NCI-H226 (cell line): ENCODE results near the gene CHAT.

Experiments used
- DNase-seq: peaks from one replicate; pipeline ENCODE4 v3.0.0-alpha.2; 2015

CHAT gene

GRCh38 chr10:49613882-49614241 is at the start of gene CHAT:
Gene CHAT (plus strand): TSS chr10:49614037. CDS start chr10:49614190, 153 bp downstream.
- no peak for DNase-seq

DNA sequence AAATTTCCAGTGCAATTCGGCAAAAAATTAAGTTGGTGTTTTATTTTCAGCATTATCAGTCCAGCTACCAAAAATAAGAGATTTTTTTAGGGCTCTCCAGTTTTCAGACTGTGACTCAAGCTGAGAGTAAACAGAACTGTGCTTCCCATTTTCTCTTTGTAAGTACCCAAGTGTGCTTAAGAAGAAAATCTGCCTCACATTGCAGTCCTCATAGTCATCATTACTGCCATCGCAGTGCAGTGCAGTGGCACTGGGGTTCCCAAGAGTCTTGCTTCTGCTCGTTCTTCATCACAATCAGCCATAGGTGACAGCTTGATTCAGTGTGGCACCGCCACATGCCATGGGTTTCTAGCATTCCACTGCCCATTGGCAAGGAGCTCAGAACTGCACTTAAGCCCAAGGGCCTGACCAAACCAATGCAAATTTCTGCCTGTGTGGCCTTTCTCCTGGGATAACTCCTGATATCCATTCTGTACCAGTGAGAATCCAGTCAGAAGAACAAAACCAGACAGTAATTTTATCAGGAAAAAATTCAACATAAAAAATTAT is 49.3 kb upstream of the CHAT start:
- DNase-seq, result no peak

DNA sequence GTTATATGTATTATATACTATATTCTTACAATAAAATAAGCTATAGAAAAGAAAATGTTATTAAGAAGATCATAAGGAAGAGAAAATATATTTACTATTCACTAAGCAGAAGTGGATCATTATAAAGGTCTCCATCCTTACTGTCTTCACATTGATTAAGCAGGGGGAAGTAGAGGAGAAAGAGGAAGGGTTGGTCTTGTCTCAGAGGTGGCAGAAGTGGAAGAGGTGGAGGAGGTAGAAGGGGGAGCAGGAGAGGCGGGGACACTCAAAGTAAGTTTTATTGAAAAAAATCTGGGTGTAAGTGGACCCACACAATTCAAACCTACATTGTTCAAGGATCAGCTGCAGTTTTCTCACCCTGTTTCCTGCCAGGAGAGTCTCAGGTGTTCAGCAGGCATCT is 46.0 kb upstream of the CHAT start:
- DNase-seq, result no peak

GRCh38 chr10:49568235-49568634 is 45.6 kb upstream of the CHAT start:
- DNase-seq, result peak; percentile 98

DNA sequence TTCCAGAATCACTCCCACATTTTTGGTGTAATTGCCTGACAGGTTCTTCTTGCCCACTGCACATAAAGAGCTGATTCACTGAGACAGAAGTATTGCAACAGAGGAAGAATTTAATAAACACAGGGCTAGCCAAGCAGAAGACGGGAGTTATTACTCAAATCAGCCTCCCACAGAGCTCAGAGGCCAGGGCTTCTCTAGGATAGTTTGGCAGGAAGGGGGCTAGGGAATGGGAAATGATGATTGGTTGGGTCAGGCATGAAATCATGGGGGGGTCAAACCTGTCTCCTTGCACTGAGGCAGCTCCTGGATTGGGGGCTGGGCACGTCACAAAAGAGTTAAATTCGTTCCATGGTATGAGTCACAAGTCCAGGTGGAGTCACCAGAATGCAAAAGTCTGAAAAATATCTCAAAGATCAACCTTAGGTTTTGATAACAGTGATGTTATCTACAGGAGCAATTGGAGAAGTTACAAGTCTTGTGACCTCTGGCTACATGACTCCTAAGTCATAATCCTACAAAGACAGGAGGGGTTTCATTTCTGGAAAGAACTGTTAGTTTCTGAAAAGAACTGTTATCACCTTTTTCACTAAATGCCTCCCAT is 44.7 kb upstream of the CHAT start:
- DNase-seq, result peak; percentile 94

DNA sequence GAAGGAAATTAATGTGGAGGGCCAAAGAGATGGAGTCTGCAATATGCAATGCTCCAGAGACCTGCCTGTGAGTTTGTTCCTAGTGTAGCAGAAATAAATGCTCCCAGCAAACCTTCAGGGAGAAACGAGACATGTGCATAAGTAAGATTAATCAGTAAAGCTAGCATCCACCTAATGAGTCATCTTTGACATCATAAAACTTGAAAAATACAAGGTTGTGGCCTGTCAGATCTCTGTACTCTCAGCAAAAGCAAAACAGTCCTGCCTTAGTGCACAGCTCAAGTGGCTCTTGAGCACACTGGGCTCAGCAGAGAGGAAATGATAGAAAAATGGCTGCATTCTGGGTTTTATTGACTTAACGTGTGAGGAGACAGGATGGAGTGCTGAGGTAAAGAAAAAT is 42.4 kb upstream of the CHAT start:
- peak; percentile 41 for DNase-seq

DNA sequence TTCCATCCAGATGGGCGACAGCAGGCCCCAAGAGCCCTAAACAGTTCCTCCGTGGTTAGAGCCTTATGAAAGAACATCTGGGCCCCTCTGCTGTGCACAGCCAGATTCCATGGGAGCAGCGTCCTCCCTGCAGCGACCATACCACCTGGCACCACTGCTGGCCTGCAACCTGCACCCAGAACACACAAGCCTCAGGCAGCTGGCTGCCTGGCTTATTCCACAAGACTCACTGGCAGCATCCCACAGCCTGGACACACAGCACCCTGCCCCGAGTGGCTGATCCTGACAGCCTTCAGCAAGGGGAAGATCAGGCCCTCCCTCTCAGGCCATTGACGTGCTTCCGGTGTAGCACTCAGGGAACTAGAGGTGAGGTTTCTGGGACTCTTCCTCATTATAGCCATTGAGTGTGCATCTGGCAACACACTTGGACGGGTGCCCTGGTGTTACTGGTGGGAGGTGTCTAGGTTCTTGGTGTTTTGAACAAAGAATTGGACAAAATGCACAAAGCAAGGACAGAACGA is 41.2 kb upstream of the CHAT start:
- DNase-seq, result no peak

GRCh38 chr10:49575489-49576072 is 38.3 kb upstream of the CHAT start:
- no peak for DNase-seq

DNA sequence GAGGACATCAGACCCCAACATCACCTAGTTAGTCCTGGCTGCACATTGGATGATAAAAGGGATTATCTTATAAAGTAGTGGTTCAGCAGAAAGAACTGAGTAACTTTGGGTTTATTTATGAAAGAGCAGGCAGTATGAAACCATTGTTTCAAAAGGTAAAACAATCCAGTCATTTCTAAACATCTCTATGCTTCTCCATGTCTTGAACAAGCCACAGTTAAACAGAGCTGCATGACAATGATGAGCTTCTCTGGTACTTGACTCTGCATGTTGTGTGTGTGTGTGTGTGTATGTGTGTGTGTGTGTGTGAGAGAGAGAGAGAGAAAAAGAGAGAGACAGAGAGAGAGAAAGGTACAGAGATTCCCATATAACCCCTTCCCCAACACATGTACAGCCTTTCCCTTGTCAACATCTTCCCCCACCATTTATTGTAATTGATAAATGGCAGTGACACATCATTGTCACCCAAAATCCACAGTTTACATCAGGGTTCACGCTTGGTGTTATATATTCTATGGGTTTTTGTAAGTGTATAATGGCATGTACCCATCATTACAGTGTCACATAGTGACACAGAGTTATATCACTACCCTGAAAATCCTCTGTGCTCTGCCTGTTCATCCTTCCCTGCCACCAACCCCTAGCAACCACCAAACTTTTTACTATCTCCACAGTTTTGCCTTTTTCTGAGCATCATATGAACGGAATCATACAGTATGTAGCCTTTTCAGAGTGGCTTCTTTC is 36.5 kb upstream of the CHAT start:
- no peak for DNase-seq

- no peak for DNase-seq
Measured at GRCh38 chr10:49578392-49578791, 35.4 kb upstream of the CHAT start.

- DNase-seq, result peak; percentile 45
Measured at GRCh38 chr10:49579621-49580020, 34.2 kb upstream of the CHAT start.

GRCh38 chr10:49585387-49585786 is 28.4 kb upstream of the CHAT start:
- DNase-seq, result peak; percentile 76

DNA sequence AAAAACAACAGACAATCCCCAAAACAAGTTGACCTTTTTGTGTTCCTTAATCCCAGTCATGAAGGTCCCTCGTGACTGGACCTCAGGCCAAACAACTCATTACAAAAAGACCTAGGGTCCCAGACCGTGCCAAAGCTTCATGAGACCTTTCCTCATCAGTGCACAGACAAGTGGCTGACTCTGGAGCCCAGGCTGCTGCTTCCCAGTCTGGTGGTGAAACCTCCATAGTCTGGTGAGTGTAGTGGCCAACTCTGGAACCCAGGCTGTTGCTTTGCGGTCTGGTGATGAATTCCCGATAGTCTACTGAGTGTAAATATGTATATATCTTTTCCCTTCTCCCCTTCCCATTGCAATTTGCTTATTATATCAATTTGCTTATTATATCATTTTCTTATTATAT is 25.9 kb upstream of the CHAT start:
- DNase-seq, result no peak

DNA sequence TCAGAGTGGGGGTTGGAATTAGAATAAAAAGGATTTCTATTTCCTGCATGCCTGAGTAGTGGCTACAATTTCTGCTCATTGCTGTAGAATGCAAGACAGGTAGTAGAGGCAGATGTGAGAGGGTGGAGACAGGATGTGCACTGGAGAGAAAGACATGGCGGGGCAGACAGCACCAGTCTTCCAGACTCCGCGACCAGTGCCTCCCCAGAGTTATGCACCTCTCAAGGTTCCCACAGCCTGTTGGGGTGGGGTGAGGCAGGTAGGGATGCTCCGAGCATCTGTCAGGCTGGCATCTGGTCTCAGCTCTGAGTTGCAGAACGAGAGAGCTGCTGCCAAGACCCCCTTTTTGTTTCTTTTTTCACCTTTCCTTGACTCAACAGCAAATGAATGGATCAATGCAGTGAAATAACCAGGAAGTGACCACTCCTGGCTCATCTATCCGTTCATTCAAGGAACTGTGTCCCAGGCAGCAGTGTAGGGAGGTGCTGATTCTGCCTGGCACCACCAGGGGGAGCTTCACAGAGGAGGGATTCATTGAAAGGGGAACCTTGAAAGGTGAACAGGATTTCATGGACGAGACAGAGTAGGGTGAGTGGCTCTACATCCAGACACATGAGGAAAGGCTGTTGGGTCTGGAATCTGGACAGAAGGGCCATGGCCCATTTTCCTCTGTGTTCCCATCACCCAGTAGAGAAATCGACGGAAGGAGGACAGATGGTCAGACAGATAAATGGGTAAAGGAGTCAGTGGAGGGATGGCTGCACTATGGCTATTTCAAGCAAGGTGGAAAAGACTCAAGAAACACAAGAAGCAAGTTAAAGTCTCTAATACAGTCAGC is 20.9 kb upstream of the CHAT start:
- peak; percentile 45 for DNase-seq

- no peak for DNase-seq
Measured at GRCh38 chr10:49593564-49593875, 20.3 kb upstream of the CHAT start.

DNA sequence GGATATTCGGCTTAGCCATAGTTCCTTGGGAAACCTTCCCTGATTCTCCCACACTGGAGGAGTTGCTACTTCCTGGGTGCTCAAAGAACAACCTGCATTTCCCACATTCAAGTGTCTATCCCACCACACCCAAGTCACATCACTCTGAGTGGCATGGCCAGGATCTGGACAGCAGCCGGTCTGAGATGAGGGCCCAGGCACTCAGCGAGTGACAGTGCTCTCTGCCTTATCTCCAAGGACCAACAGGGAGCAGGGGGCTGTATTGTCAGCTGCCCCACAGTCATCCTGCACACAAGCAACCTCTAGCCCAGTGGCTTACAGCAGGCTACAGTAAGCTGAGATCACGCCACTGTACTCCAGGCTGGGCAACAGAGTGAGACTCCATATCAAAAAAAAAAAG is 19.8 kb upstream of the CHAT start:
- DNase-seq, result no peak

- peak; percentile 44 for DNase-seq
Measured at GRCh38 chr10:49594594-49594993, 19.2 kb upstream of the CHAT start.

GRCh38 chr10:49595003-49595712 is 18.7 kb upstream of the CHAT start:
- DNase-seq, result no peak

DNA sequence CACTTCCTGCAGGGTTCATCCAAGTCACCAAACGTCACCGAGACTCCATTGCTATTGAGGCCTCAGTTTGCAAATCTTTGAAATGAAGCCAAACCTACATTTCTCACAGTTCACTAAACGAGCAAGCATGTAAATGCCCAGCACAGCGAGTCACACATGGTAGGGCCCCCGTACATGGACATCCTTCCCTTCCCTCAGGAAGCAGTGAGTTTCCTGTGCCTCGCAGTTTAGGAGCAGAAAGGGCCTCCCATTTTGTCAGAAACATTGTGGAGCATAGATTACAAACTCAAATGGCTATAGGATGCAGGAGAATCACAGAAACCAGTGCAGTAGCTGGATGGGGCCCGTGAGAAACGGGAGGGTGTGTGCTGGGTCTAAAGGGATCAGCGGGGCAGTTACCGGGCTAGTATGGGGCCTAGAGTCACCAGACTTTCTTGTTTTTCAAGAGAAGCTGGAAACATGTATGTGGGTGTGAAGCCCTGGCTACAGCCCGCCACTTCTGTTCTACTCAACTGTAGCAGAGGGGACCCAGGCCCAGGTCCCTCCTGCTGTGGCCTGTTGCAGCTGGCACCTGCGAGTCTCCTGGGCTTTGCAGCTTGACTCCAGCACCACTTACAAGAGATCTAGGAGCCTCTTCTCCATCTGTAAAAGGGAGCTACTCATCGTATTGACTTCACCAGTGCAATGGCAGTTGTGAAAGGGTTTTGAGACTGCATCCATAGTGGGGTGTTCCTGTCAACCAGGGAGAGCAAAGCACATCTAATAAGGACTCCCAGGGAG is 17.9 kb upstream of the CHAT start:
- no peak for DNase-seq

DNA sequence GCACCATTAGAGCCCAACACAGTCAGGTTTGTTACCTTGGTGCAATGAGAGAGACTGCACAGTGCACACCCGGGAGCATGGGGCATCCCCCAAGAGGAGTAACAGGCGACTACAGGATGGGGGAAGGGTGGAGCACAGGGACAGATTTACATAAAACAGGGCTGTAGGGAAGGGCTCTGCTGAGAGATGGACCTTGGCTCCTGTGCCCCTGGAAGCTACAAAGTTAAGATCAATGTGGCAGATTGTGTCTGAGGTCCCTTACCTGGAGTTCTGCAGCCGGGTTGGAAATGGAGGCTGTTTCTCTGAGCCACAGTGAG is 17.4 kb upstream of the CHAT start:
- no peak for DNase-seq

DNA sequence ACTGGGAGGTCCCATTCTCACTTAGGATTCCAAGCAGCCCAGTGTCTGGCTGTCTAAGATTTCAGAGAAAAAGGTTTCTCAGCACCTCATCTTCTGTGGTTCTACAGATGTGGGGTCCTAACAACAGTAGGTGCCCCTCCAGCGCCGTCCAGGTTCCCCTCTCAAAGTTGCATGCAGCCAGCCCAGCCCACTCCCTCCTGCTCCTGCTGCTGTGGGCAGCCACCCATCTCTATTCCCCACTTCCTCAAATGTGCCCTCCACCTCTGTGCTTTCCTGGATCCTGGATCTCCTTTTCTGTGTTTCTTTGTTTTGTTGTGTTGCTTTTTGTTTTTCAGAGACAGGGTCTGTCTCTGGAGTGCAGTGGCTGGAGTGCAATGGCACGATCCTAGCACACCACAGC is 17.0 kb upstream of the CHAT start:
- DNase-seq, result no peak
